ENCODE data around the gene SLC38A4. TPM values are rescaled to one million over a fixed set of nuclear protein-coding genes. Genes with fewer than 3 reads are reported as not detected.

The SLC38A4 gene
- total and polyA plus RNA-seq, 12 donors: 0.14 to 2.7 (median 0.51) TPM

- WGBS, 4 donors: 92 to 100% (median 95%) methylated on average over 1 of the region's 1 CpG
- no peak for DNase-seq
- no peaks in the 10 kb centered on the region for H3K36me3 ChIP-seq (replicated peaks in 1 of 2)
- no peak overlapping the region for H3K4me3 ChIP-seq
- no peaks in the 10 kb centered on the region for H3K27me3 ChIP-seq
- H3K27ac ChIP-seq: no peak overlapping the region
- no peaks in the 10 kb centered on the region for H3K9me3 ChIP-seq (replicated peaks in 1 of 3)
- intact Hi-C loops (cut with DNase I): no loop called here
- H3K4me1 ChIP-seq (replicated peaks in 1 of 2): no peaks in the 10 kb centered on the region
- TF ChIP-seq, protein P1, sequence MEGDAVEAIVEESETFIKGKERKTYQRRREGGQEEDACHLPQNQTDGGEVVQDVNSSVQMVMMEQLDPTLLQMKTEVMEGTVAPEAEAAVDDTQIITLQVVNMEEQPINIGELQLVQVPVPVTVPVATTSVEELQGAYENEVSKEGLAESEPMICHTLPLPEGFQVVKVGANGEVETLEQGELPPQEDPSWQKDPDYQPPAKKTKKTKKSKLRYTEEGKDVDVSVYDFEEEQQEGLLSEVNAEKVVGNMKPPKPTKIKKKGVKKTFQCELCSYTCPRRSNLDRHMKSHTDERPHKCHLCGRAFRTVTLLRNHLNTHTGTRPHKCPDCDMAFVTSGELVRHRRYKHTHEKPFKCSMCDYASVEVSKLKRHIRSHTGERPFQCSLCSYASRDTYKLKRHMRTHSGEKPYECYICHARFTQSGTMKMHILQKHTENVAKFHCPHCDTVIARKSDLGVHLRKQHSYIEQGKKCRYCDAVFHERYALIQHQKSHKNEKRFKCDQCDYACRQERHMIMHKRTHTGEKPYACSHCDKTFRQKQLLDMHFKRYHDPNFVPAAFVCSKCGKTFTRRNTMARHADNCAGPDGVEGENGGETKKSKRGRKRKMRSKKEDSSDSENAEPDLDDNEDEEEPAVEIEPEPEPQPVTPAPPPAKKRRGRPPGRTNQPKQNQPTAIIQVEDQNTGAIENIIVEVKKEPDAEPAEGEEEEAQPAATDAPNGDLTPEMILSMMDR (IDR thresholded peaks at IDR 0.05): no peak
- TF ChIP-seq POLR2A (IDR thresholded peaks at IDR 0.05): no peak
These were observed 21.2 kb upstream of the SLC38A4 start for GRCh38 chr12:46847001-46847400.

DNA sequence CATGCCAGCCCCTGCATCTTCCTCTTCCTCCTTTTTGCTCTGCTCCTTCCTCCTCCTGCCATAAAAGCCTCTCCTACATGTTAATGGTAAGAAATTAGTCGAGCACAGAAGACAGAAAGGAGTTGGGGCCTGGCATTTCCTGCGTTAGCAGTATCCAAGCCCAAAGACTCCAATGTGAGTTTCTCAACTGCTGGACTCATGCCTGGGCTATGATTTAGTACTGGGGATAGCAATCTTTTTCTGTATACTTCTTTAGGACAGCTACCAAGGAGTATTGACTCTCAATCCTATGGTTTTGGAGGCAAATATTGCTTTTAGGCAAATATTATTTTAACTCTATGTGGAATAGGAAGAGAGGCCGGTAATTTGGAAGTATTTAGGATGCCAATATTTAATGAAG lies 18.0 kb upstream of the SLC38A4 start:
- DNase-seq: no peak
- Histone ChIP-seq H3K4me1 (replicated peaks in 1 of 2) (no peaks in the 10 kb centered on the region), H3K27me3 (no peaks in the 10 kb centered on the region), H3K36me3 (replicated peaks in 1 of 2) (no peaks in the 10 kb centered on the region), H3K4me3 (no peak overlapping the region), H3K9me3 (replicated peaks in 1 of 3) (no peaks in the 10 kb centered on the region), H3K27ac (no peak overlapping the region)
- intact Hi-C loops (cut with DNase I): no loop called here
- WGBS, 4 donors: 59 to 78% (median 68%) methylated on average over 3 of the region's 3 CpGs
- TF ChIP-seq, protein P1 (IDR thresholded peaks at IDR 0.05): no peak
- TF ChIP-seq POLR2A (IDR thresholded peaks at IDR 0.05): no peak

DNA sequence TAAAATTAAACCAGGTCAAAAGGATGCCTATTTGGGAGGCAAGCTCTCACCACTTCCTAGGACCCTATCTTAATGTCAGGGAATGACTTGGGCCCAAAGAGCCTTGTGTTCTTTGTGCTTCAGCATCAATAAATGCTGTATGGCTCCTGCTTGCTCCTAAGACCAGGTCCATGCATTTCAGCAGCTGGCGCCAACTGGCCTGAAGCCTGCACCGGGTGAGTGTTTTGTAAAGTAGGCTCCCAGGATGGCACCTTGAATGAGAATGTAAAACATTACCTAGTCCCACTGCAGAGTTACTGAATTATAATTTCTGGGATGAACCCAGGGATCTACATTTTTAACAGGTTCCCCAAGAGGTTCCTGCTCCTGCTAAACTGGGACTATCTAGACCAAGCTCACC lies 16.1 kb upstream of the SLC38A4 start:
- 94 to 100% (median 97%) methylated on average over 1 to 2 of the region's 2 CpGs for WGBS, 4 donors
- H3K36me3 ChIP-seq (replicated peaks in 1 of 2): no peaks in the 10 kb centered on the region
- intact Hi-C loops (cut with DNase I): no loop called here
- DNase-seq: no peak
- TF ChIP-seq, protein P1 (IDR thresholded peaks at IDR 0.05): no peak
- no peak for TF ChIP-seq POLR2A (IDR thresholded peaks at IDR 0.05)
- H3K4me1 ChIP-seq (replicated peaks in 1 of 2): no peaks in the 10 kb centered on the region
- H3K4me3 ChIP-seq: no peak overlapping the region
- no peaks in the 10 kb centered on the region for H3K27me3 ChIP-seq
- no peak overlapping the region for H3K27ac ChIP-seq
- H3K9me3 ChIP-seq (replicated peaks in 1 of 3): no peaks in the 10 kb centered on the region

DNA sequence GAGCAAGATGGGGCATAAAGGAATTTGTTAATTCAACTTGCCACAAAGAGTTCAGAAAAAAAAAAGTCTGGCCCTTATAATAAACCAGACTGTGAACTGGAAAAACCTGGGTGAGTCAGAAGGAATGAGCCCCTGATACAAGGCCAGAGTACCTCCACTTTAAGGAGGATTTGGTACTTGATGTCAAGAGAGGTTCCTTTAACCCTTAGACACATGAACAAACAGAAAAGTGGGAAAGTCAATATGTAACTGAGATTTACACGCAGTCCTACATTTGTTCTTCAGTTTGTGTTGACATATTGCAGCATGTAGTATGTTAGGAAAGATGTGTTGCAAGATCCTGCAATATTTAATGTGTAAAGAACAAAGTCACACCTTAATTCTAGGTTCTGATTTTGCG lies 14.2 kb upstream of the SLC38A4 start:
- 80 to 91% (median 86%) methylated on average over 2 of the region's 2 CpGs for WGBS, 4 donors

More for the DNA sequence above, 14.2 kb upstream of the SLC38A4 start:
- Histone ChIP-seq H3K27ac (no peak overlapping the region), H3K4me3 (no peak overlapping the region), H3K27me3 (no peaks in the 10 kb centered on the region), H3K9me3 (replicated peaks in 1 of 3) (no peaks in the 10 kb centered on the region), H3K36me3 (replicated peaks in 1 of 2) (no peaks in the 10 kb centered on the region), H3K4me1 (replicated peaks in 1 of 2) (no peaks in the 10 kb centered on the region)
- intact Hi-C loops (cut with DNase I): no loop called here
- TF ChIP-seq POLR2A (IDR thresholded peaks at IDR 0.05): no peak
- TF ChIP-seq, protein P1 (IDR thresholded peaks at IDR 0.05): no peak
- no peak for DNase-seq

Data from adrenal gland (tissue), 12 donors.